Endometrial microvascular endothelial cells (primary cell): Measurements from ENCODE around the gene IL10RB. TPM values are rescaled to one million over a fixed set of nuclear protein-coding genes. Genes with fewer than 3 reads are reported as not detected.

Source experiments
- in situ Hi-C: cut with HindIII; loops from 2 replicates; pipeline ENCODE4 v1.10.0; 2017; ENCODE audit warnings: low sequenced_read_pairs, low pct_unique_long_range_greater_than_20kb; ENCODE audit errors: inconsistent ontology term
- total RNA-seq: library from RNA; depleted of rRNA; stranded (reverse); fragments of >200 nt; gene quantifications from one replicate; pipeline ENCODE4 v1.2.3, GENCODE V29; 2015; ENCODE audit errors: inconsistent ontology term

Gene IL10RB
- total RNA-seq, 1 donor from 2014 or later, result 45.9 TPM

DNA sequence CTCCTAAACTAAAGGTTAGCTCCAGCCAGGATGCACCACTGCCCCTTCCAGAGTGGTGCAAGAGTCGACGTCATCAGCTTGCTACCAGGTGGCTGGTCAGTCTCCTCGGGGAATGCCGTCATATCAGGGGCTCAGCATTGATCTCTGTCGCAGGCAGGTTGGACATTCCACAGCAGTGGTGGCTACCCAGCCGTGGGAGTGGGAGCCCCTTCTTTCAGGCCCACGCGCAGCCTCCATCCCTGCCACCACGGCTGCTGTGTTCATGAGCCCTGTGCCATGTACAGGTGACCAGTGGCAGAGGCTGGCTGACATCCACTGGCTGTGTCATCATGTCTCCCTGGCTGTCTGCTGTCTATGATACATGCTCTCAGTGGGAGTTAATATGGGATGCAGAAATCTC is 25.5 kb downstream of the IL10RB start:
- in situ Hi-C loops, result no loop called here

DNA sequence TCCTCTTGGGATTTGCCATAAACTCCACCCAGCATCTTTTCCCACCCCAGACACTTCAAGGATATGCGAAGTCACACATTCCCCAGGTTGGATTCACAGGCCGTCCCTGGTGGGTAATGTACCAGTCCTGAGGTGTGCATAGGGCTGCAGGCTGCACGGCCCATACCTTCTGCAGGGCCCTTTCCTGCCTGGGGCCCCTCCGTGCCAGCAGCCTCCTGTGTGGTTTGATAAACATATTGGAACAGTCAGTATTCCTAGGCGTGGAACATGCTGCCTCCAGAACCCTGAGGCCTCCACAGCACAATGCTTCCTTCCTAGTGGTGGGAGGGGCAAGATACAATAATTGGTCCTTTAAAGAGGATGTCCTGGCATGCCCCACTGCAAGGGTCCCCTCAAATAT is 26.6 kb downstream of the IL10RB start:
- in situ Hi-C loops, result no loop called here

DNA sequence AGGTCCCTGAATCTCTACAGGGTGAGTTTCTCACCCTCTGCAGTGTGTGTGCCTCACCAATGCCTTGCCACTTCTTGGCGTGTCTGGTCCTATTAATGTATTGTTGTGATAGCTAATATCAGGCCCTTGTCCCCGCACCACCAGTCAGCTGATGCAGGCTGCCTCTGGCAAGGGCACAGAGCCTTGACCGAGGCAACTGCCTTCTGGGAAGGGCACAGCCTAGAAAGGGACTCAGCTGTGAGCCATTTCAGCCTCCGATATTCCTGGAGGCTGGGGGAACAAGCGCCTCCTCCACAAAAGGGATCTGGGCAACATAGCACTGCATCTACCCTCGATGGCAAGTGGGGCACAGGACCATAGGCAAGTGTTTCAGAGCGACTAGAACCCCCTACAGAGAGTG is 27.0 kb downstream of the IL10RB start:
- in situ Hi-C loops, result no loop called here

DNA sequence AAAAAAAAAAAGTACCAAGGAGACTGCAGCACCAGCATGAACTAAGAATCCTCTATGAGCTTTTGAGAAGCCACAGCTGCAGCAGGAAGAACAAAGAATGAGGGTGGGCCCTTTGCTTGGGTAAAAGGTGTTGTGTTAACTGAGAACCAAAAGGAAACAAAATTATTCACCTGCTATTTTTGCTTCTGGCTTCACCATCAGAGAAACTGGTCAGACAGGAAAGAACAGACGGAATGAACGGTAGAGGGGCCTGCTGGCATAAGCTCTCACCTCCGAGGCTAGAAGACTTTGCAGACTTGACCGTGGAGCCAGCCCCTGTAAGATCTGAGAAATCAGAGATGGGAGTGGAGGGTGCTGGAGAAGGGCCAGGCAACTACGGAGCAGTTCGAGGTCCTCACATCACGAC is 27.6 kb downstream of the IL10RB start:
- in situ Hi-C loops, result no loop called here

DNA sequence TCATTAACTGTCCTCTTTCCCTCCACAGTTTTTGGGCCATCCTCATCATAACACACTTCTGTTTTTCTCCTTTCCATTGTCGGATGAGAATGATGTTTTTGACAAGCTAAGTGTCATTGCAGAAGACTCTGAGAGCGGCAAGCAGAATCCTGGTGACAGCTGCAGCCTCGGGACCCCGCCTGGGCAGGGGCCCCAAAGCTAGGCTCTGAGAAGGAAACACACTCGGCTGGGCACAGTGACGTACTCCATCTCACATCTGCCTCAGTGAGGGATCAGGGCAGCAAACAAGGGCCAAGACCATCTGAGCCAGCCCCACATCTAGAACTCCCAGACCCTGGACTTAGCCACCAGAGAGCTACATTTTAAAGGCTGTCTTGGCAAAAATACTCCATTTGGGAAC is 30.0 kb downstream of the IL10RB start:
- in situ Hi-C loops, result no loop called here

DNA sequence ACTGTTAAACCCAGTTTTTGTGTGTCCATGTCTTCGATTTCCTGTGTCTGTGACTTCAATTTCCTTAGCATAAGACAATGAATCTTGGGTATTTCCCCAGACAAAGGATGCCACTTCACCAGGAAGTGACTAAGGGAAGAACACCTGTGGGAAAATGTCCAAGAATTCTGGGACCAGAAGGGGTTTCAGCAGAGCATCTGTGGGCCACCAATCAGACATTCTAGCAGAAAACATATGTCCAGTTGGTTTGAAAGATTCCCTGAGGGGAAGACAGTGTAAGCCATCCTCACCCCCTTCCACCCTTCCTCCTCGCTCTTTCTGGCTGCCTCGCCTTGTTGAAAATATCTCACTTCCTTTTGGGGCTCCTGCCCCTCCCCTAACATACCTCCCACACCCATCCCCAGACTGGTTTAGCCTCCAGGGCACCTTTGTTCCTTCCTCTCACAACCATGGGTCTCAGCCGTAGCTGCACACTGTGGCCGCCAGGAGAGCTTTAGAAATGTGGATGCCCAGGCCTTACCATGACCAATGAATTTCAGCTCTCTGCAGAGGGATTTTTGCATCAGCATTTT is 33.1 kb downstream of the IL10RB start:
- in situ Hi-C loops, result no loop called here

DNA sequence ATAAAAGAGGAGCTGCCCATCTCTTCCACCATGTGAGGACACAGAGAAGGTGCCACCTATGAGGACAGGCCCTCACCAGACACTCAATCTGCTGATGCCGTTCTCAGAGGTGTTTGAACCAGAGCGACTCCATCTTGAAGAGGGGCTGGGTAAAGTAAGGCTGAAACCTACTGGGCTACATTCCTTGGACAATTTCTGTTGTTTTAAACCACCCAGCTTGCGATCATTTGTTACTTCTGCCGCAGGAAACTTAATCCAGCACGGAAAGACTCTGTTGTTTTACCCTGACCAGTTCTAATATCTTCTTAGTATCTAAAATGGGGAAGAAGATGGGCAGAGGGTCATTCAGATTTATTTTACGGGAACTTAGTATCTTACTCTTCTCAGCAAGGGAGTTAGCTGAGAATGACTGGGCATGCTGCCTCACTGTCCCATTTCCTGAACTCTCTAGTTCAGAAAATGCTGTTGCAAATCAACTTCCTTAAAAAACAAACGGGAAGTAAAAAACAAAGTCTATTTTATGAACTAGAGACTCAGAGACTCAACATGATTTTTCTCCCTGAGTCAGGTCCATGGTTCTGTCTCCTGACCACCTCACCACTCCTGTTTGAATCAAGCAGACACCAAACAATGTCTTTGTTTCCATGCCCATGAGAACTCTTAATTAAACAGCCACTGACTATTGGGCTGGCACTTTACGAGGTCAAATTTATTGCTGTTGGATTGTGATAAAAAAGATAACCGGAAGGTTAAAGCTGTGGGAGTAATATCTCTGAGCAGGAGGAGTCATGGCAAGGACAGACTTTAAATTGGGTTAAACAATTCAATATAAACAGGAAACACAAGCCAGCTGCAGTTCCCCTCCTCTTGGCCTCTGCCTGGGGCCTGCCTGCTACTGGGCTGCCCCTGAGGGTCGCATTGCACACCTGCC is 34.8 kb downstream of the IL10RB start:
- in situ Hi-C loops, result no loop called here

DNA sequence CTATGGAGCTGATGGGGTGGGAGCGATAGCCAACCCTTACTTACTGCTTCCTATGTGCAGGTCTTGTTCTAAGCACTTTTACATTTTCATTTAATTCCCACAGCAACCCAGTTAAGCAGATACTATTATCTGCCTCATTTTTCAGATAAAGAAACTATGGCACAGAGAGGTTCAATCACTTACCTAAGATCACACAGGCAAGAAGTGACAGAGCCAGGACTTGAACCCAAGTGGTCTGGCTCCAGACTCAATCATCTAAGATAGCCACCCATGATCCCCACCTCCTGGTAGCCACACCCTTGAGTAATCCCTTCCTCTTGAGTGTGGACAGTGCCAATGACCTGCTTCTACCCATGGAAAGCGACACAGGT is 35.5 kb downstream of the IL10RB start:
- in situ Hi-C loops, result no loop called here

DNA sequence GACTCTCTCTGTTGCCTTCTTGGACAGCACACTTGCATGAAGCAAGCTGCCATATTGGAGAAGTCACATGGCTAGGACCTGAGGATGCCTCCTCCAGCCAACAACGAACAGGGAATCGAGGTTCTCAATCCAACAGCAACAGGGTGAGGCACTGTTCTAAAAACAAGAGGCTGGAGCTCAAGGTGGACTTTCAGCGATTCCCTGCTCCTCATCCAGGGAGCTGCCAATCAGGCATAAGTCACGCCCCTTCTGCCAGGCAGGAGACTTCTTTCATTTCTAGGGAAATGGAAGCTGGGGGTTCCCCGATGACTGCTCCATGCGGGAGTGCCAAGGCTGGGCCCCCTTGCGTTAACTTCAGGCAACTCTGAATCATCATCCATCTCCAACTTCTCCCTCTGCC is 35.9 kb downstream of the IL10RB start:
- in situ Hi-C loops, result no loop called here

DNA sequence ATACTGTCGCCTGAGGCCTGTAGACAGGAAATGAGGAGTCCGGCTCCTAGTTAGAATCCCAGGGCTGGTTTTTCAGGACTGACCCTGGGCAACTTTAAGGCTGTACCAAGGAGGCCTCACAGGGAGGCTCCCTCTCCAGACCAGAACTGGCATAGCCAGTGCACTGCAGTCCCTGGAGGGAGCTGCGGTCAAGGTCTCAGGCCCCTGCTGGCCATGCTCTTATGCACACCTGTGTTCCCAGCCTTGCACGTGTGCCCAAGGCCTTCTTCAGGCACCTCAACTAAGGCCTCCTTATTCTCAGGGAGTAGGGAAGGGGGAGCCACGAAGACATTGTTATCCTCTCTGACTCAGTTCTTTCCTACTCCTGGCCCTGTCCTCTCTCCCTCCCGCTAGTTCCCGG is 36.6 kb downstream of the IL10RB start:
- in situ Hi-C loops, result no loop called here

DNA sequence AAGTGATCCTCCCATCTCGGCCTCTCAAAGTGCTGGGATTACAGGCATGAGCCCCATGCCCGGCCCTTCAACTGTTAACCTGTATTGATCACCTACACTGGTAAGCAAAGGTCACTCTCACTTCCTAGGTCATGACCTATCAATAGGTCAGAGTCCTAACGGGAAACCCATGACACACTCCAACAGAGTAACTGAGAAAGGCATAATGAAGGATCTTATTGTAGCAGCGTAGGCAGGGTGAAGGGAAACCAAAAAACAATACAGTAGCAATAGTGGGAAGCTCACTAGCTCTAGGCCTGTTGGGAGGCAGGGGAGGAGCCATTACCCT is 39.1 kb downstream of the IL10RB start:
- in situ Hi-C loops, result no loop called here

DNA sequence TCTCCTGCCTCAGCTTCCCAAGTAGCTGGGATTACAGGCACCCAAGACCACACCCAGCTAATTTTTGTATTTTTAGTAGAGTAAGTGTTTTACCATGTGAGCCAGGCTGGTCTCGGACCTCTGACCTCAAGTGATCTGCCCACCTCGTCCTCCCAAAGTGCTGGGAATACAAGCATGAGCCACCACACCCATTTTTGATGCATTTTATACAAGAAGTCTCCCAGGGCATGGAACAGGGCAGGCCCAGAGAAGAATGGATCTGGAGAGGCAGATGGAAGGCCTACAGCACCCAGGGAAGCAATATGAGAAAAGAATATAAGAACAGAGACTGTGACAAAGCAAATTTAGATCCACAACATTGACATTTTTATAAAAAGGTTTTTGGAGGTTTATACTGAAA is 39.8 kb downstream of the IL10RB start:
- in situ Hi-C loops, result no loop called here

DNA sequence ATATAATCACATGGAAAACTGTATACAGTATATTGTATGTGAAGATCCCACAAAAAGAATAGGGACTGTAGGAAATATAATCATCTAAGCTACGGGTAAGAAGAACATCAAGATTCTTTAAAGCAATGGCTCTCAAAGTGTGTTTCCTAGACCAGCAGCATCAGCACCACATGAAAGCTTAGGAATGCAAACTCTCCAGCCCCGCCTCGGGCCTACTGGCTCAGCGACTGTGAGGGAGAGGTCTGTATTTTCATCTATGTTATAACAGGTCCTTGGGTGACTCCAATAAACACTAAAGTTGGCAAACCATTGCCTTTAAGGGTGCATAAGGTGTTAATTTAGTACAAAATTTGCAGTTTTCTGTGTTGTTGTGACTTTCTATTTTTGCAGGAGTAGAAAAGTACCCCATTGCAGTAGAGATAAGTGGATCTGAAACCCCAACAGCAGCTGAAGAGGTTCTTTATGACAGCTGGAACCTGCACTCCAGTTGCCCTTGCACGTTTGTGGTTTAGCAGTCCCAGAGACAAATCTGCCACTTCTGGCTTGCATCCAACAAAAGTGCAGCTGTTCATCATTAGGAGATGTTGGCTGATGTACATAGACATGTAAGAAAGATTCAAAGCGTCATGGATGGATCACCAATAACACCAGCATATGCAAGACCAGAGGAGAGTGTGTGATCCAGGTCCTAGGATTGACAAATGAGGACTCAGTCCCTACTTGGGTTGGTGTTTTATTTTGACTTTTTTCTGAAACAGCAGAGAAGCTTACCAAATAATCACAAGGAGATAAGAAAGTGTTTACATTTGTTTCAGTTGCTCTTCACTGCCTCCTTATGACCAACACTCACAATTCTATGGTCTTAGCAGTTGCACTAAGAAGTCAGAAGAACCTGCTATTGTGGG is 42.7 kb downstream of the IL10RB start:
- in situ Hi-C loops, result no loop called here

DNA sequence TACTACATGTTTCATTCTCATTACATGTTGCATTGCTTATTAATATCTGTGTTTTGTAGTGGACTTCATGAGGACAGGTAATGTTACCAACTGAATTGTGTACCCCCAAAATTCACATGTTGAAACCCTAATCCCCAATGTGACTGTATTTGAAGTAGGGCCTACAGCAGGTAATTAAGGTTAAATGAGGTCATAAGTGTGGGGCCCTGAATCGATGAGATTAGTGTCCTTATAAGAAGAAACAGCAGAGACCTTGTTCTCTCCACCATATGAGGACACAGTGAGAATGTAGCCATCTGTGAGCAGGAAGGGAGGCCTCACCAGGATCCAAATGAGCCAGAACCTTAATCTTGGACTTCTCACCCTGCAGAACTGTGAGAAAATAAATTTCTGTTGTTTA is 43.6 kb downstream of the IL10RB start:
- in situ Hi-C loops, result no loop called here

DNA sequence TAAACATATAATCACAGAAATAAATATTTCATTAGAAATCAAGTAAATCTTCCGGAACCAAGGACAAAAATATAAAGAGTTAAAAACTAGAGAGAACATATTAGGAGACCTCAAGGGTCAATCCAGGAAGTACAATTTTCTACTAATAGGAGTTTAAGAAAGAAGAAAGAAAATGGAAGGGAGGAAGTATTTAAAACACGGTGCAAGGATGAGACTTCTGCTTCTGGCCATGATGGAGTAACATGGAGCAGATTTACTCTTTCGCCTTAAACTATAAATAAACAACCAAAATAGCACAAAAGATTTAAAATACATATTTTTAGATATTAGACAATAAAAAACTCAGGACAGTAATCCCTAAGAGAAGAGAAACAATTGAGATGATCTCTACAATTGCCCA is 46.0 kb downstream of the IL10RB start:
- in situ Hi-C loops, result no loop called here

DNA sequence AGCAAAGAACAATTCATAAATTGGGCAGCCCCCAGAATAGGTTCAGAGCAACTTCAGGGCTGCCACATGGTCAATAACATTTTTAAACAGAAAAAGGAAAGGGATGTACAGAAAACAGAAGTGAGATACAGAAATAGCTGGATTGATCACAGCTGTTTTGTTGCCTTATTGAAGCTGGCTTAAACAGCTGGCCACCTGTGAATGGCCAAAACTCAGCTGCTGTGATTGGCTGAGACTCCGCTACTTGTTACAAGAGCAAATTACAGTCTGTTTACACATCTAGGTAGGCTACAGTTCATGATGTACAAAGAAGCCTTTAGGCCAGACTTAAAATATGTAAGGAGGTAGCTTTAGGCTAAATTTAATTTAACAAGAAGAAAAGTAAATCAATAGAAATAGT is 47.0 kb downstream of the IL10RB start:
- in situ Hi-C loops, result no loop called here

DNA sequence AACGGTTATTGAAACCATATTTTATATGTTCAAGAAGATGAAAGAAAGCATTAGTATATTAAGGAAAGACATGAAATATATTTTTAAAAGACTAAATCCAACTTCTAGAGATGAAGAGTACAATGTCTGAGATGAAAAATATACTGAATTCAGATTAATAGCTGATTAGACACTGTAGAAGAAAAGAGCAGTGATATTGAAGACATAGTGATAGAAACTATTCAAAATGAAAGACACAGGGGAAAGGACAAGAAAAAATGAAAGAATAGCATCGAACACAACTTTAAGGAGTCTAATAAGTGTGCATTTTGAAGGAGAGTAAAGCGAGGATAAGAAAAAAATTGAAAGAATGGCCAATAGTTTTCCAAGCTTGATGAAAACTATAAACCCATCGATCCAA is 47.4 kb downstream of the IL10RB start:
- in situ Hi-C loops, result no loop called here

DNA sequence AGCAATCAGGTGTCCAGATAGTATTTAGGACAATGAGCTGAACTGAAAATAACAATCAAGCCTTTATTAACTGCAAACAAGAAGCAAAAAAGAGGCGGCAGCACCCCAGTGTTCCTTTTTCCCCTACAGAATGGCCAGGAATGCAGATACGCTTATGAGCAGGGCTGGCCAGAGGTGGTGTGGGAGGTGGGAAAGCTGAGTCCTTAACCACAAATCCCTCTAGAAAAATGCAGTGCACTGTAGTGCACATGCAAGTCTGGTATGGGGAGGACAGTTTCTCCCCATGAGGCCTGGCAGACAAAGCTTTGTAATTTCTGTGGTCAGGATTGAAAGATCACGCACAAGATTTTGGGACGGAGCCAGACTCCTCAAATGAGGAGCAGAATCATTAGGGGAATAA is 47.9 kb downstream of the IL10RB start:
- in situ Hi-C loops, result no loop called here

DNA sequence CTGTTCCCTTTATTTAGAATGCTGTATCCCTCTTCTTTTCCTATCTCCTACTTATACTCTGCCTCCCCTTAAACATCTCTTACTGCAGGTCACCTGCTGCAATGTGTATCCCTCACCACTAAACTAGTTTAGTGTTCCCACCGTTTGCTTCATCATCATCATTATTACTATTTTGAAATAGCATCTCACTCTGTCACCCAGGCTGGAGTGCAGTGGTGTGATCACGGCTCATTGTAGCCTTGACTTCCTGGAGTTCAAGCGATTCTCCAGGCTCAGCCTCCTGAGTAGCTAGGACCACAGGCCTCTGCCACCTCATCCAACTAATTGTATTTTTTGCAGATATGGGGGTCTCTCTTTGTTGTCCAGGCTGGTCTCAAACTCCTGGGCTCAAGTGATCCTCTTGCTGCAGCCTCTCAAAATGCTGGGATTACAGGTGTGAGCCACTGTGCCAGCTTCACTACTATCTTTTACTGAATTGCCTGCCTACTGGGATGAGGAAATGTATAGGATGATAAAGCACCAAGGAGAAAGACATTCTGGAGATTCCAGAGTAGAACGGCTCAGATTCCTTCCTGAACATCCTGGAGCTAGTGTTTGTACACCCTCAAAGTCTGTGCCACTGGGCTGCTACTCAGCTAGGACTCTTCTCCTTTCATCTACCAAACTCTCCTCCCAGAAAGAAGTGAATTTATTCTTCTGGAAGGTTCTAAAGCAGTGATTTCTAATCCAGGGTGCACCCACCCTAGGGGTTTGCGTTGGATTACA is 50.0 kb downstream of the IL10RB start:
- in situ Hi-C loops, result no loop called here
